K562 (cell line): ENCODE results near the gene PHF24.
"Not testable (repeated sequence)": the region's sequence is repeated elsewhere in the genome, so short reads cannot be mapped to it uniquely, and the experiment has no call there.

Experiments used
- FOS ChIP-seq: IDR thresholded peaks from 3 replicates; pipeline ENCODE4 v1.6.1; 2011; ENCODE audit not compliant: insufficient read length; ENCODE audit errors: extremely low read depth
- MEF2D ChIP-seq: conservative IDR thresholded peaks from 2 replicates; pipeline ENCODE4 v1.6.1; 2016; ENCODE audit warnings: low read depth, missing genetic modification characterization, missing compliant biosample characterization
- TARDBP ChIP-seq: fragments of 450-650 bp; IDR thresholded peaks from 2 replicates; pipeline ENCODE4 v1.6.1; 2016
- UBTF ChIP-seq, 2 experiments: IDR thresholded peaks; 2 replicates each; pipeline ENCODE4 v1.6.1; 2012; ENCODE audit warnings: improper control_type of control experiment in 2 of 2, low read depth in 2 of 2, low read length in 2 of 2, borderline replicate concordance in 1 of 2

GRCh38 chr9:35023443-35023842 lies 65.4 kb downstream of the PHF24 start:
- TF ChIP-seq FOS; UBTF (IDR thresholded peaks at IDR 0.05; ENCODE audit: borderline replicate concordance in 1 of 2, low read depth in 2 of 2, low read length in 2 of 2); MEF2D (tag); TARDBP: not testable (repeated sequence)
